GM19239 (cell line): ENCODE results near the gene PTGDS.

Experiments
- DNase-seq: peaks from one replicate; pipeline ENCODE4 v3.0.0; 2011; ENCODE audit warnings: low spot score; ENCODE audit not compliant: insufficient read length
- FAIRE-seq: peaks from 2 replicates; lab custom pipeline; 2011; peaks lifted over from hg19 to GRCh38; lab: Jason Lieb, UNC

PTGDS gene

DNA sequence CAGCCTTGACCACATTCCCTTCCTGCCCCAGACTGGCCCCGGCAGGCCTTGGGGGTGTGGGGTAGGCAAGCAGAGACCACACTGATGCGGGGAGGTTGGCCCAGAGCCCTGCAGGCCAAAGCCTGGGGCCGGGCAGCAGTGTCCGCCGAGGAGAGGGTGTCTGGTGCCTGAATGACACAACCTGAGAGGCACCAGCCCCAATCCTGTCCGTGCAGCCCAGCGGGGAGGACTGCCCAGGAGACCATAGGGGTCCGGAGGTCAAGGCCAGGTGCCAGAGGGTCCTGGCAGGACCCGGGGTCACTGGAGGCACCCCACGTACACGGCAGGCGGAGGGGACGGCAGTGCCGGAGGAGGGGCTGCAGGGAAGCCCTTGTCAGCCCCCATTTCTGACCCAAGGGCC, 5.6 kb upstream of the PTGDS start:
- no peak for FAIRE-seq

DNA sequence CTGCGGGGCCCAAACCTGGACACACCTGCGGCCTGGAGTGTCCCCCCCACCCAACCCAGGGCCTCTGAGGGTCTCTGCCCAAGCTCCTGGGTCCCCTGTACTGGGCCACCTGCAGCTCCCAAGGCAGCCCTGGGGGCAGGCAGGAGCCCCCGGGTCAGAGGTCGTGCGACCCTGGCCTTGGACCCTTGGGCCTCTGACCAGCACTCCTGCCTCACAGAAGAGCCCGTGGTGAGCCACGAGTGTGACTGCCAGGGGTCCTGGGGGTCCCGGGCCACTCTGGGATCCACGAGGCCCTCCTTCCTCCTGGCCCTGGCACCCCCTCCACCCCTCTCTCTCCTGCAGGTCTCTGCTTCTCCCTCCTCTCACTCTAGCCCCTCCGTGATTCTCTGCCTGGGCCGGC, 5.0 kb upstream of the PTGDS start:
- FAIRE-seq (no peak), DNase-seq (no peak)

More for the DNA sequence above, 5.6 kb upstream of the PTGDS start:
- DNase-seq, result no peak

DNA sequence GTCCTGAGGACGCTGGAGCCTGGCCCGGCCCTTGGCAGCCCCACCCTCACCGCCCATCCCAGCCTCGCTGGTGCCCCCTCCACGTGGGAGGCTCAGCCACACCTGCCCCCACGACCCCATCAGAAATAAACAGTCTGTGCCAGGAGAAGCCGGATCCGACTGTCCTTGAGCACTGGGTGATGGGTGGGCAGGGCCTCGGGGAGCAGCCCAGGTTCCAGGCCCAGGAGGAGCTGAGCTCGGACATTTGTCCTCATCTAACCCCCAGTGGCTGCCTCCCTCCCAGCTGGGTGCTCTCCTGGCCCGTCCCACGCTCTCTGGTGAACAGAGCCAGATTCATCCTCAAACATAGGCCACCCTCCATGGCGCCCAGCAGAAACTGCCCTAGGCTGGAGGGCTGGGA, 4.6 kb upstream of the PTGDS start:
- FAIRE-seq (no peak), DNase-seq (no peak)

DNA sequence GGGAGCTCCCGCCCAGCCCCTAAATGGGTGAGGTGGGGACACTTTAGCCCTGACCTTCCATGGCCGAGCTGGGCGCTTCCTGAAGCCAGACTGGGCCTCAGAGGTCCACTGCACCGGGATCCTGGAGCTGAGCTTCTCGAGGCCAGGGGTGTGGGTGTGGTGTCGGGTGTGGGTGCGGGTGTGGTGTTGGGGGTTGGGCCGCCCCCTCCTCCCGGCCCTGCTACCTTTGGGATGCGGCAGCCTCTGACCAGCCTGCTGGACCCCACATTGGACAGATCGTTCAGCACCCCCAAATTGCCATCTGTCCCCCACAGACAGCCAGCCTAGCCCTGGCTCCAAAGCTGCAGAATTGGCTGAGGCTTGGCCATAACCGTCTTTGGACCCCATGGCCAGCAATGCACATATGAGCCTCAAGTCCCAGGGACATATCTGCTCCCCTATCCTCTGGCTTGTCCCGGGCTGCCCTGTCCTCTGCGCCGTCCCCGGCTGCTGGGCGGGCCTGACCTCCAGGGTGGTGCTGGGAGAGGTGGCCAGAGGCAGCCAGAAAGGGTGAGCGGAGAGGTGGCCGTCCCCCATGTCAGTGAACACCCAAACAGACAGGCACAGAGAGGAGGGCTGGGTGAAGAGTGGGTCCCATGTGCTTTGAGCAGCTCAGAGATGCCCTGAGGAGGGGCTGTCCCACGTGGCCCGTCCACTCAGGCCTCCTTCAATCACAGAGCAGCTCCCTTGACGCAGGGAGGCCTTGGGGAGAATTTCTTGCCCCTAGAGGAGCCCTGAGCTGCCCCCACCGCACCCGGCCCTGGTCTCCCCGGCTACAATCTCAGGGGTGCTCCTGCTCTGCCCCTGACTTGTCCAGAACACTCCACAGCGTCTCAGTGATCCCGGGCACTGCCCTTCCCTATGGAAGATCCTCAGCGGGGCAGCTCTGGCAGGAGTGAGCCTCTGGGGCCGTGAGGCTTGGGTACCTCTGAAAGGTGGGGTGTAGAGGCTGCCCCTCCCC, 3.4 kb upstream of the PTGDS start:
- FAIRE-seq (no peak), DNase-seq (no peak)

DNA sequence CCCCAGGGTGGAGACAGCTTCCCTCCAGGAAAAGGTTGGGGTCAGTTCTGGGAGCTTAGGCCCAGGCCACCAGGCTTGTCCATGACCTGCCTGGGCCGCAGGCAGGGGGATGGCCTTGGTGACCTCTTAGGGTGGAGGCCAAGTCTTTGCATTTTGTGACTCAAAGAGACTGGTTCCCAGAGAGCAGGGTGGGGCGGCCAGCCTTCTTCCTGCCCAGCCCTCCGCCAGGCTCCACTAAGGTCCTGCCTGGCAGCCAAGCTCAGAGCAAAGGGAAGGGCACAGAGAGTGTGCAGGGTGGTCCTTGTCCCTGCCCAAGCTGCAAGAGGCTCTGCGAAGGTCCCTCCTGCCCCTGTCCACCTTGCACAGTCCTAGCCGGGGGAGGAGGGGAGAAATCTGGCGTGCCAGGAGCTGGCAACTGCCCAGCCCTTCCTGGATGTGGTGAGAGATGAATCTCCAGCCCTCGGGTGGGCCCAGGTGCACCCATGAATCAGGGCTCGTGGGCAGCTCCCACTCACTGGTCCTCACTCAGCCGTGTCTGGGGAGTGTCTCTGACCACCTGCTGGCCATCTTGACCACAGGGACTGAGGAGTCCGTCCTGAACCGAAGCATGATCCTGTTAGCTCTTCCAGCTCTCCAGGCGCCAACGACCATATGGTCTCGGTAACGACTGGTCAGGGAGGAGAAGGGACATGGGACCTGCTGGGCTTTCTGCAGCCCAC, 2.3 kb upstream of the PTGDS start:
- no peak for DNase-seq
- no peak for FAIRE-seq

DNA sequence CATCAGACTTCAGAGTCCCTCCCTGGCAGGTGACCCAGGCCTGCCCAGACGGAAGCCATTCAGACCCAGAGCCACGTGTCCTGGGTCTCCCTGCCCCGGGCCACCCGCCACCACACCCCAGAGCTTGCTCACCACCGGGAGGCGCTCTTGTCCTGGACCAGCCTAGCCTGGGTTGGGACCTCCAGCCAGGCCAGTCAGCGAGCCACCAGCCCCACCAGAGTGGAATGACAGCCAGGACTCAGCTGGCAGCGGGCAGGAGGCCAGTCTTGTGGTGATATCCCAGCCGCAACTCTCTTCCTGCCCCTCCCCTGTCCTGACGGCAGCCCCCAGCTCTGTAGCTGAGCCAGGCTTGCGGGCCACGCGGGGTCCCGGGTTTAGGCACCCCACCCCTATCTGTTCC, 1.7 kb upstream of the PTGDS start:
- FAIRE-seq (no peak), DNase-seq (no peak)

DNA sequence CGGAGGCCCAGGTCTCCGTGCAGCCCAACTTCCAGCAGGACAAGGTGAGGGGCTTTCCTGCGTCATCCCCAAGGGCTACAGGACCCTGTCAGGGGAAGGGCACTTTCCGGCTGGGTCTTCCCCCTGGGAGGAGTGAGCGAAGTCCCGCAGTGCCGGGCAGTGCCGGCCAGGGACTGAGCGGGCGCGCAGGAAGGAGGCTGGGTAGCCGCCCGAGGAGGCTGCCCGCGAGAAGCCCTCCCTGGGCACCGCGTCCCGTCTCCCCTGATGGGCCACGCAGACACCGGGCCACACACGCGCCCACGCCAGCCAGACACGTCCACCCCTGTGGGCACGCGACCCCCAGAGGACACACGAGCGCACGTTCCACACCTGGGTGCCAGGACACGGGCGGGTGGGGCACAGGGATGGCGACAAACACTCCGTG, 357 bp downstream of the PTGDS start:
- DNase-seq (no peak), FAIRE-seq (no peak)

DNA sequence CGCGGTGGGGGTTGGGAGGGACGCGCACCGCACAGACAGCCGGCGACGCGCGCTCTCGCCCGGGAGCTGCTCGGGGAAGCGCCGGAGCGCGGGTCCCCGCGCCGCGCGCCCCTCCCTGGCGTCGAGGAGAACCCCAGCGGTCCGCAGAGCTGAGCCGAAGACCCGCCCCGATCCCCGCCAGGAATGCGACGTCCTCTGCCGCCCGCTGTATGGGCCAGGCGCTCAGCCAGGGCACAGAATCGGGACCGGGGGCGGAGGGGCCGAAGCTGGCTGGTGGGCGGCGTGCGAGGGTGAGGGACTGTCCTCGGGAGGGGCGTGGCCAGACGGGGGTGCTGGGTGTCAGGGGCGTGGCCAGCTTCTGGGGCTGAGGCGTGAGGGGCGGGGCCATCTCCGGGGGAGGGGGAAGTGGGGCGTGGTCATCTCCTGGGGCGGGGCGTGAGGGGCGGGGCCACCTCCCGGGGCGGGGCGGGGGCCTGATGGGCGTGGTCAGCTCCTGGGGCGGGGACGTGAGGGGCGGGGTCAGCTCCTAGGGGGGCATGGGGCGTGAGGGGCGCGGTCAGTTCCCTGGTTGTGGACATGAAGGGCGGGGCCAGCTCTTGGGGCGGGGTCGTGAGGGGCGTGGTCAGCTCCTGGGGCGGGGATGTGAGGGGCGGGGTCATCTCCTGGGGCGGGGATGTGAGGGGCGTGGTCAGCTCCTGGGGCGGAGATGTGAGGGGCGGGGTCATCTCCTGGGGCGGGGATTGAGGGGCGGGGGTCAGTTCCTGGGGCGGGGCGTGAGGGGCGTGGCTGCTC, 965 bp downstream of the PTGDS start:
- FAIRE-seq, result no peak
- peak; percentile 65 for DNase-seq

DNA sequence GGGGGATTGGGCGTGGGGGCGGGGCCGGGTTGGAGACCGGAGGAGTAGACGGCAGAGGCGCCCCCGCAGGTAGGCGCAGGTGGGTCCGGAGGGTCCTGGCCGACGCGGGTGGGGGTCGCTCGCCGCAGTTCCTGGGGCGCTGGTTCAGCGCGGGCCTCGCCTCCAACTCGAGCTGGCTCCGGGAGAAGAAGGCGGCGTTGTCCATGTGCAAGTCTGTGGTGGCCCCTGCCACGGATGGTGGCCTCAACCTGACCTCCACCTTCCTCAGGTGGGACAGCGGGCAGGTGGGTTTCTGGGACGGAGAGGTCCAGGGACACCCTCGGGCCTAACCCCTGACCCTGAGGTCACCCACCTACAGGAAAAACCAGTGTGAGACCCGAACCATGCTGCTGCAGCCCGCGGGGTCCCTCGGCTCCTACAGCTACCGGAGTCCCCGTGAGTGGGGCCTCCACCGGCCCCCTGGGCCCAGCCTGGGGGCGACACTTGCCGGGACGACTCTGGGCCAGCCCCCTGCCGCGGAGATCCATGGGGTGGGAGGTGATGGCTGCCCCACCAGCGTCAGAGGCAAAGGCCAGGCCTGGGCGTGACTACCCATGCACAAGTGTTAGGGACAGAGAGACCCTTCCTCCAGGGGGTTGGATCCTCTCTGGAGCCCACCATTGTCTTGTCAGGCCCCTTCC, 1.7 kb downstream of the PTGDS start:
- DNase-seq, result no peak
- FAIRE-seq, result no peak

DNA sequence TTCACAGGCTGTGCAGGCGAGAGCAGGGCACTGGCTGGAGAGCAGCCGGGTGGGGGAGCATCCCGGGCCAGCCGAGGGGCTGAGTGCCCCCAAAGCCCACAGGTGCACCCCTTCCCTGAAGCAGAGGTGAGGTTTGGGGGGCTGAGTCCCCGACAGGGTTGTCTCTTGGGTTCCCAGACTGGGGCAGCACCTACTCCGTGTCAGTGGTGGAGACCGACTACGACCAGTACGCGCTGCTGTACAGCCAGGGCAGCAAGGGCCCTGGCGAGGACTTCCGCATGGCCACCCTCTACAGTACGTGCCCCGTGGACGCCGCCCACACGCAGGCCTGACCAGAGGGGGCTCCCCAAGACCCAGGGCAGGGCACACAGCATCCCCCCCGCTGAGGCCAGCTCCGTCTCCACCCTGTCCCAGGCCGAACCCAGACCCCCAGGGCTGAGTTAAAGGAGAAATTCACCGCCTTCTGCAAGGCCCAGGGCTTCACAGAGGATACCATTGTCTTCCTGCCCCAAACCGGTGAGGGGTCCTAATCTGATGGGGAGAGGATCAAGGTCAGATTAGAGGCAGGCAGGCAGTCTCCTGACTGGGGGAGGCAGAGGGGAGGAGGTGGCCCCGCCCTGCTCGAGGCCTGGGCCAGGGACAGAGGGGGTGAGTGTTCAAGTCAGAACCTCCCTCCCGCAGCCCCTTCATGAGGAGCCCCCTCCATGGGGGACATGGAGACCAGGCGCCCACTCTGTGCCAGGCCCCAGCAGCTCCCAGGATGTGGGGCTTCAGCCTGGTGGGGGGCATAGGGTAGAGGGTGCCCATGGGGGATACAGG, 2.7 kb downstream of the PTGDS start:
- DNase-seq (no peak), FAIRE-seq (no peak)

DNA sequence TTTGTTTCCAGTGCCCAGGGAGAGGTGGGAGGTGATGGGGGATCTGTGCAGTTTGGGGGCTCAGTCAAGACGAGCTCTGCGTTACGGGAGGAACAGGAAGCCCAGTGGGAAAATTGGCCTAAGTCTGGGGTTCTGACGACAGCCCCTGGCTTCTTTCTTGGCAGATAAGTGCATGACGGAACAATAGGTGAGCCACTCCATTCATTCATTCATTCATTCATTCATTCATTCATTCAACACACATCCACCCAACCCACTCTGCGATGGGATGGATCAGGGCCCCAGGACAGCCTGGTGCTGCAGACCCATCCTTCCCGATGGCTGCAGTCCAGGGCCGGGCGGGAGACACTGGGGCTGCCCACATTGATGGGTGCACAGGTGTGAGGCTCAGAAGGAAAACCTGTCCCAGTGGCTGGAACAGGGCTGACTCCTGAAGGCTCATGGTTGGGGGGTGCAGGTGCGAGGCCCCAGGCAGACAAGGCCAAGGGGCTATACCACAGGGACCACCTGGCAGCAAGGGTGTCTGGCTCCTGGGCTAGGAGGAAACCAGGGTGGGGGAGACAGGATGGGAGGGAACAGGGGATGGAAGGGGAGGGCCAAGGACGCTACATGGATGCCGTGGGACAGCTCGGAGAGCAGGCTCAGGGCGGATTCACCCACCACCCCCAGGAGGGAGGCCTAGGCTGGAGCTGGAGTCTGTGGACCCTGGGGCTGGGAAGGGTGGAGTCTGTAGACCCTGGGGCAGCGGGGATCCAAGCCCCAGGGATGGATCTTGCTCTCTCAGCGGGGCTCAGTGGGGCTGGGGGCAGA, 3.6 kb downstream of the PTGDS start:
- FAIRE-seq (no peak), DNase-seq (no peak)

DNA sequence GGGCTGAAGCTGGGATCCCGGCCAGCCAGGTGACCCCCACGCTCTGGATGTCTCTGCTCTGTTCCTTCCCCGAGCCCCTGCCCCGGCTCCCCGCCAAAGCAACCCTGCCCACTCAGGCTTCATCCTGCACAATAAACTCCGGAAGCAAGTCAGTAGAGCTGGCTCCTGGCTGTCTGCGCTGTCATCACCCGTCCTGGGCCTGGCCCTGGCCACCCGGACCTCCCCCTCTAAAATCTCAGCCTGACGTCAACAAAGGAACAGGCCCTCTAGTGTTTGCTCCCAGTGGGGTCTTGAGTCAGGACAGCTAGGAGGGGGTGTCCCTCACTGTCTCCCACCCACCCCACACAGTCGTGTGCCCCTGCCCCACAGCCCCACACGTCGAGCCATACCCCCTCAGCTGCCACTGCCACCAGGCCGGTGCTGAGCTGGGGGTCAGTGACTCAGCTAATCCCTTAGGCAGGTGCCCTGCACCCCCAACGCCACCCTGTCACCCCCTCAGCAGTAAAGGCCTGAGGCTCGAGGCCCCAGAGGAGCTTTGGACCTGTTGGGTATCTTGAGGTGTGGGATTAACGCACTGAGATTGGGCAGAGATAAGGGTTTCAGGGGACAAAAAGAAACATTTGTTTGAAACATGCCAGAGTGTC, 4.4 kb downstream of the PTGDS start:
- no peak for DNase-seq
- FAIRE-seq, result no peak

DNA sequence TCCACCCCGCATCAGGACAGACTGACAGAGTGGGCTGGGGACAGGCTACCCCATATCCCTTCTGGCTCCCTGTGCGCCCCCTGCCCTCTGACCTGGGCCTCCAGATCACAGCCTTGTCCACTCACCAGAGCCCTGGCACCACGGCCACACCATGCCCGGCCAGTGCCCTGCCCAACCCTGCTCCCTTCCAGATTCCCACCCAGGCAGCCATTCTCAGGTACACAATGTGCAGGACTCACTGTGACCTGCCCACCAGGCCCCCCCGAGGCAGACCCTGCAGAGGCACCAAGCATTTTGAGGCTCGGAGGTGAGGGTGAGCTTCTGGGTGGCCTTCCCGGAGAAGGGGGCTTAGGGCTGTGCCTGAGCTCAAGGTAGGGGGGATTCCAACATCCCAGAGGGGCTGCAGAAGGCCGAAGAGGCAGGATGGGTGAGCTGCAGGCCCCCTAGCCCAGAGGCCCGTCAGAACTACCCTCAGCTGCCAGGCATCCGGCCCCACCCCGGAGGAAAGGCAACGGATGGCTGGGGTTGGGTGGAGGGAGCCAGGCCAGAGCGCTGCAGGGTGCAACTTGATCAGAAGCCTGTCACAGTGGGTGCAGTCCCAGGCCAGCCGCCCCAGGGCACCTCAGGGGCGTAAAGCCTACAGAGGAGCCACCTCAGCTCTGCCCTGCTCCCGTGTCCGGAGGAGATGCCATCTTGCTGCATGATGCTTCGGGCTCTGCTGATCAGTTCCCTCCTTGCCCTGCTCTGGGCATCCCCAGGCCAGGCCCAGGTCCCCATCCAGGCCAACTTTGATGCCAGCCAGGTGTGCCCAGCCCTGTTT, 5.1 kb downstream of the PTGDS start, which contains the start of gene LCNL1:
LCNL1 (plus strand) TSS at position 762 of the 820 bp plus-strand sequence. CDS start 594 bp downstream, outside the sequence.
- DNase-seq (no peak), FAIRE-seq (no peak)

DNA sequence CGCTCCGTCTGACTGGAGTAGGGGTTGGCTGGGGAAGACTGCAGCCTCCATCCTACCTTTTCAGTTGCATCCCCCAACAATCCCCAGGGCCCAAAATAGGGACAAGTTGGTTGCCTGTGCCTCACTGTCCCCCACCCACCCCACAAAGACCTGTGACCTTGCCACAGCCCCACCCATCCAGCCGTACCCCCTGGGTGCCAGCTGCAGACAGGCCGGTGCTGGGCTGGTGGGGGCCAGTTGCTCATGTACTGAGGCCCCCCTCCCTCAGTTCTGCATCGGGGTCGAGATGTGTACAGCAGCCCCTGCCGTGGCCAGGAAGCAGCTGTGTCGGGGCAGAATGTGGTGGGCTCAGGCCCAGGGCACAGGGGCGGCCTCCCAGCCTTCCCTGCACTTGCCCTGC, 5.9 kb downstream of the PTGDS start:
- FAIRE-seq (no peak), DNase-seq (no peak)

DNA sequence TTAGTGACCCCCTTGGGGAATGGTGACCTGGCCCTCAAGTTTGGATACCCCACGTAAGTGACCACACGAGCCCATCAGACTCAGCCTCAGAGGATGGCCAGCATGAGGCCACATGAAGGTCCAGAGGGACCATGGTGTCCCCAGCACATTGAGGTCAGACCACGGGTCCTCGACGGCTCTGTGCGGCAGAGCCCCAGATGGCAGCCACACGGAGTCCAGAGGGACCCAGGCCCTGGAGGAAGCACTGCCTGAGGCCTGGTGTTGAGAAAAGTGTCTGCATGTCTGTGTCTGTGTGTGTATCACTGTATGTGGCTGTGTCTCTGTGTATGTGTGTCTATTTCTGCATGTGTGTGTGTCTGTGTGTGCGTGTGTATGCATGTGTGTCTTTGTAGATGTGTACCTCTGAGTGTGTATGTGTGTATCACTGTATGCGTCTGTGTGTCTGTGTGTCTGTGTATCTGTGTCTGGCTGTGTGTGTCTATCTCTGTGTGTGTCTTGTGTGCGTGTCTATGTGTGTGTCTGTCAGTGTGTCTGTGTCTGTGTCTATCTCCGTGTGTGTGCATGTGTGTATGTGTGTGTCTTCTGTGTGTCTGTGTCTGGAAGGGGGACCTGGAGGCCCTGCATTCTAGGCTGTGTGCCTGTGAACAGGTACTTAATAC, 6.5 kb downstream of the PTGDS start:
- FAIRE-seq (no peak), DNase-seq (no peak)

DNA sequence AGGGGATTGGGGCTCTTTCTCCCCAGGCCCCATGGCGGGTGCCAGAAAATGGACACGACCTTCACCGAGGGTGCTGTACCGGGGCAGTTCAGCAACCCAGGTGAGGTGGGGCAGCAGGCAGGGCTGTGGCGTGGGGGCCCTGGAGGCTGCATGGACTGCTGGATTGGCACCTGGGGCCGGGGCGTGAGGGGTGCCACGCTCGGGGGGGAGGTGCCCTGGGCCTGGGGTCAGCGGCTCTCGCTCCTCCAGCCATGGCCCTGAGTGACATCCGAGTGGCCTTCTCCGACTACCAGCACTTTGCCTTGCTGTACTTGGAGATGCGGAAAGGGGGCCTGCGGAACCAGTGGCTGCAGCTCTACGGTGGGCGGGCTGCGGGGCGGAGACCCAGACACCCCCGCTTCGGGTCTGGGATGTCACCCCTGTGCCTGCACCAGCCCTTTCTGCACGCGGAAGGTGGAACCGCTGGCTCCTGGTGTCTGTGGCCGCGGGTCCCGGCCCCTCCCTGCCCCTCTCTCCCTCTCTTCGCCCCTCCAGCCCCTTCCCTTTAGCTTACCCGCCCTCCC, 7.2 kb downstream of the PTGDS start:
- DNase-seq (no peak), FAIRE-seq (no peak)
